ENCODE measurements around the gene CKMT1B.
"Not testable (repeated sequence)": the region's sequence is repeated elsewhere in the genome, so short reads cannot be mapped to it uniquely, and the experiment has no call there.

Gene CKMT1B

DNA sequence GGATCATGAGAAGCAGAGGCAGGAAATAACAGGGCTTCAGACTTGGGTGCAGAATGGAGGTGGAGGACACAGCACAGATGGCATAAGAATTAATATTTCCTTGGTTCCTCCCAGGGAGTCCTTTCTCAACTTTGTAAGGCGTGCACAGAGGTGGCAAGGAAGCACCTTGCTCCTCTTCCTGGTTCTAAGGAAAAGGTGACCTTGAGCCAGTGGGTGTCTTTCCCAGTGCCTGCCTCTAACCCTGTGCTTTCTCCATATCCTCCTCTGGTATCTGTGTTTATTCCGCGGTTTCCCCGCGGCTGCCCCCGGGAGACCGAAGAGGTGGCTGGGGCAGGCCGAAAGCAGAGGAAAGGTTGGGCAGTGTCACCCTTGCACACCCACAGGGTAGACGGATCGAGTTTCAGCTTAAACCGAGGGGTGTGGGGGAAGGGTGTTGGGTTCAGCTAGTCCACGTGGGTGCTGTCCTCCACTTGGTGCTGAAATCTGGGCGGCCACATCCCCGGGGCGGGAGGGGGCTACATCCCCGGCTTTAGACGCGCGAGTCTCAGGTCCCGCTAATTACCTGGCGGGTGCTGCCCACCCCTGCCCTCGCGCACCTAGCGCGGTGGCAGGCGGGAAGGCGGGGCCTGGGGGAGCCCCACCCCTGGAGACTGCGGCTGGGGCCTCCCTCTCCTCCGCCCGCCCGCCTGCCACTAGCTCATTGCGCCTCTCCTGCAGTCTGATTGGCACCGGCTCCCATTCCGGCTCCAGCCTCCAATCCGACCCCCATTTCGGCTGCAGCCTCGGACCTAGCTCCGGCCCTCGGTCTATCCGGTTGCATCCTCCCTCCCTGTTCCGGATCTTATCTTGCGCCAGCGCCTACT, at the start of gene CKMT1B:
Gene CKMT1B (plus strand): TSS at position 700 of the 863 bp plus-strand sequence. CDS start 192 bp downstream, outside the sequence.
- not testable (repeated sequence) for DNase-seq (ENCODE audit: low spot score)

DNA sequence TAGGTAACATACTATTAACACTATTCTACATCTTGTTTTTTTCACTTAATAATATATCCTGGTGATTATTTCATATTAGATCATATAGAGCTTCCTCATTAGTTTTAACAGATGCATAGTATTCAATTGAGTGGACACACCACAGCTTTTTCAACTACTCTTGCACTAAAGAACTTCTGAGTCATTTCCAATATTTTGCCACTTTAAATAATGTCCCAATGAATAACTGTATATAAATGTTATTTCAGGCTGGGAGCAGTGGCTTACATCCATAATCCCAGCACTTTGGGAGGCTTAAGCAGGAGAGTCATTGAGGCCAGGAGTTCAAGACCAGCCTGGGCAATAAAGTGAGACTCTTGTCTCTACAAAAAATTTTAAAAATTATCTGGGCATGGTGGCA, 49.6 kb upstream of the CKMT1B start:
- no peak for DNase-seq (ENCODE audit: low spot score)

DNA sequence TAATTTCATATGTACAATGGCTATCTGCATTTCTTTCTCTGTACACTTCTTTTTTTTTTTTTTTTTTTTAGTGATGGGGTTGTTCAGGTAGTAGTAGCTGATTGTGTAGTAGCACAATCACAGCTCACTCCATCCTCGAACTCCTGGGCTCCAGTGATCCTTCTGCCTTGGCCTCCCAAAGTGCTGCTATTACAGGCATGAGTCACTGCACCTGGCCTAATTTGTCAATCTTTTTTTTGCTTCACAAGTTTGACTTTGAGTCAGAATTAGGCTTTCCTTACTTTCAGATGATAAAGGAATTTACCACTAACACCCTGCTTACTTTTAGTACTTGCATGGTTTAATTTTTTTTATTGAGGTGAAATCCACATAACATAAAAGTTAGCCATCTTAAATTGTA, 48.4 kb upstream of the CKMT1B start:
- no peak for DNase-seq (ENCODE audit: low spot score)

DNA sequence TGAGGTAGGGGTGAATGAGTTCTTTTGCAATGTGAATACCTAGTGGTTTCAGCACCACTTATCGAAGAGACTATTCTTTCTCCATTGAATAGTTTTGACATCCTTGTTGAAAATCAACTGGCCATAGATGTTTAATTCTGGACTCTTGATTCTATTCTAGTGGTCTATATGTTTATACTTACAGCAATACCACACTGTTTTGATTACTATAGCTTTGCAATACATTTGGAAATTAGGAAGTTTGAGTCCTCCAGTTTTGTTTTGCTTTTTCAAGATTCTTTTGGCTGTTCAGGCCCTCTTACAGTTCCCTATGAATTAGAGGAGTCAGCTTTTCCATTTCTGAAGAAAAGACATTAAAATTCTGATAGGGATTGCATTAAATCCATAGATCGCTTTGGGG, 46.3 kb upstream of the CKMT1B start:
- DNase-seq (ENCODE audit: low spot score): no peak

DNA sequence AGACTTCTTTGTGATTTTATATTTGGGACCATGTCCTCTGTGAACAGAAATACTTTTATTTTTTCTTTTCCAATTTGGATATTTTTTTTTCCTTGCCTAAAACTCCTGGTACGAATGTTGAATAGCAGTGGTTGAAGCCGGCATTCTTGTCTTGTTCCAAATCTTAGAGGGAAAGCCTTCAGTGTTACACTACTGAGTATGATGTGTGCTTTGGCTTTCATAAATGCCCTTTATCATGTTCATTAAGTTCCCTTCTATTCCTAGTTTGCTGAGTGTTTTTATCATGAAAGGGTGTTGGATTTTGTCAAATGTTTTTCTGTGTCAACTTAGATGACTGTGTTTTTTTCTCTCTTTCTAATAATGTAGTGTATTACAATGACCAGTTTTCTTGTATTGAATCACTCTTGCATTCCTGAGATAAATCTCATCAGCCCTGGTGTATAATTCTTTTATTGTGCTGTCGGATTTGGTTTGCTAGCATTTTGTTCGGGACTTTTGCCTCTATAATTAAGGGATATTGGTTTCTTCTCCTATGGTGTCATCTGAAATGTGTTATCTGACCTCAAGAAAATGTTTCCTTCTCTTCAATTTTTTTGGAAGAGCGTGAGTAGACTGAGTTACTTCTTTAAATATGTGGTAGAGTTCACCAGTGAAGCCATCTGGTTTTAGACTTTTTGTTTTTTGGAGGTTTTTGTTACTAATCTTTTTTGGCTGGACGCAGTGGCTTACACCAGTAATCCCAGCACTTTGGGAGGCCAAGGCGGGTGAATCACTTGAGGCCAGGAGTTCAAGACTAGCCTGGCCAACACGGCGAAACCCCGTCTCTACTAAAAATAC, 43.1 kb upstream of the CKMT1B start:
- DNase-seq (ENCODE audit: low spot score): no peak

DNA sequence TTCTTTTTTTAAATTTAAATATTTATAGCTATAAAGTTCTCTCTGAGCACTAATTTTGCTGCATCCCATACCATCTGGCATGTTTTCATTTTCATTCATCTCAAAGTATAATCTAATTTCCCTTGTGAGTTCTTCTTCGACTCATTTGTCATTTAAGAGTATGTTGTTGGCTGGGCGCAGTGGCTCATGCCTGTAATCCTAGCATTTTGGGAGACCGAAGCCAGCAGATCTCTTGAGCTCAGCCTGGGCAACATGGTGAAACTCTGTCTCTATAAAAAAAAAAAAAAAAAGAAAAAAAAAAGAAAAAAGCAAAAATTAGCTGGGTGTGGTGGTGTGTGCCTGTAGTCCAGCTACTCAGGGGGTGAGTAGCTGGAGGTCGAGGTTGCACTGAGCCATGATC, 41.6 kb upstream of the CKMT1B start:
- no peak for DNase-seq (ENCODE audit: low spot score)

DNA sequence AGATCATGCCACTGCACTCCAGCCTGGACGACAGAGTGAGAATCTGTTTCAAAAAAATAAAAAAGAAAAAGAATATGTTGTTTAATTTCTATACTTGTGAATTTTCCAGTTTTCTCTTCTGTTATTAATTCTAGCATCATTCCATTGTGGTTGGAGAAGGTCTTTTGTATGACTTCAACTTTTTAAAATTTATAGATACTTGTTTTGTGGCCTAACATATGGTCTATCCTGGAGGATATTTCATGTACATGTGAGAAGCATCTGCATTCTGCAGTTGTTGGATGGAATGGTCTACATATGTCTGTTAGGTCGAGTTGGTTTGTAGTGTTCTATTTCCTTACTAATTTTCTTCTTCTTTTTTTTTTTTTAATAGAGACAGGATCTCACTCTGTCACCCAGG, 40.8 kb upstream of the CKMT1B start:
- no peak for DNase-seq (ENCODE audit: low spot score)

DNA sequence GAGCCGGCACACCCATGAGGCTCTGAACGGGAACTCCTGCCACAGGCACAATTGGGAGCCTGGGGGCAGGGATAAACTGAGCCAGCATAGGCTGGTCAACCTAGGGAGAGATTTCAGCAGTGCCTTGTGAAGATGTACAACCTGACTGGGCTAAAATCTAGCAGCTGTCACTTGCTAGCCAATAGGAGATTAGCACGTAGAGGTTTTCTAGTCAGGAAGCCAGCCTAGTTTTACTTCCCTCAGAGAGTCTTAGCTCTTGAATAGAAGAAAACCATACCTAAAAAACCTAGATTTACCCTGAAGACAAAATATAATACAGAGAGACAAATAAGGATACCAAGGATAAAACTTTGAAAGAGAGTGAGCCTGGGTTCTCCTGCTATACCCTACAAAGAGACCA, 31.1 kb upstream of the CKMT1B start:
- DNase-seq (ENCODE audit: low spot score): not testable (repeated sequence)

DNA sequence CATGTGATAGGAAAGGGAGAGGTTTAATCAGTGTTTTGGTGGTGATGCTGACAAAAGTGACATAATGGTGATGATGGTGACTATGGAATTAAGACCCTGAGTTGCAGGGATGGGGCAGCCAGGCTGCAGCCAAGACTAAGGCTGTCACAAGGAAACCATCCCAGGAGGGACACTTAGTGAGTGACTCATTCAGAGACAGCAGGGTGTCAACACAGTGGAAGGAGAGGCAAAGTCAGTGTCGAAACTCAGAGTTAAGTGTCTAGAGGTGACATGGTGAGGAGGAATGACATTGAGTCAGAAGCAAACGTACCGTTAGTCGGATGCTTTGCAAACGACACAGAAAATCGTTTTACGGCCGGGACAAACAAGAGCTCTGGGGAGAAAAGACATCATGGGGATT, 30.0 kb upstream of the CKMT1B start:
- not testable (repeated sequence) for DNase-seq (ENCODE audit: low spot score)

DNA sequence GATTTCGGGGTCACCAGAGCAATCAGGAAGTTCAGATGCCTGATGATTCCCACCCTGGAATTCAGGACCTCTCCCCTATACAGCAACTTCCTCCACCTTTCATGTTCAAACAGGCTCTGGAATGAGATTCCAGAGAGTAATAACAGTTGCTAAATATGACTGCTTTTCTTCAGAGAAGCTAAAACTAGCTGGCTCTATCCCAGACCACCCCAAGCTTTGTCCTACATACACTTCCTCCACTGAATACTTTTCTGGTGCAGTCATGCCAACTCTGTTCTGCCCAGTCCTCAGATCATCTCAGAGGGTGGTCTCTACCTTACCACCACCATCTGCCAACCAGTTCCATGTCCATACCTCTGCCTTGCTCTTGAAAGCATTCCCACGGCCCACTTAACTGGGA, 27.2 kb upstream of the CKMT1B start:
- DNase-seq (ENCODE audit: low spot score): not testable (repeated sequence)

DNA sequence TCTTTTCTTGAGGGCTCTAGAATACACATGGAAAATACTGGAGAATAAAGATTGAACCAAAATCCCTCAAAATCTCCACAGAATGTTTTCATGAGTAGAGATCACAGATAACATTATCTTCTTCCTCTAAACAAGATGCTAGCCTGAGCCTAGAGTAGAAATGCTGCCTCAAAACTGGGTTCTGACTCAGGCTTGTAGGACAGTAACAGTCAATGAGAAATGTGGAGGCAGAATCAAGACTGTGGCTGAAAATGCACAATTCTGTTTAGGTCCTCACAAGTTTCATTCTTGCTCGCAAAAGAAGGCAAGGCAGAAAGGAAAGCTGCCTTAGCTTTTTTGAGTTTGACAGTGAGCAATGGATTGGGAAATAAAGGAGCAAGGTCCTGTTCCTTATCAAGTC, 19.2 kb upstream of the CKMT1B start:
- DNase-seq (ENCODE audit: low spot score): not testable (repeated sequence)

DNA sequence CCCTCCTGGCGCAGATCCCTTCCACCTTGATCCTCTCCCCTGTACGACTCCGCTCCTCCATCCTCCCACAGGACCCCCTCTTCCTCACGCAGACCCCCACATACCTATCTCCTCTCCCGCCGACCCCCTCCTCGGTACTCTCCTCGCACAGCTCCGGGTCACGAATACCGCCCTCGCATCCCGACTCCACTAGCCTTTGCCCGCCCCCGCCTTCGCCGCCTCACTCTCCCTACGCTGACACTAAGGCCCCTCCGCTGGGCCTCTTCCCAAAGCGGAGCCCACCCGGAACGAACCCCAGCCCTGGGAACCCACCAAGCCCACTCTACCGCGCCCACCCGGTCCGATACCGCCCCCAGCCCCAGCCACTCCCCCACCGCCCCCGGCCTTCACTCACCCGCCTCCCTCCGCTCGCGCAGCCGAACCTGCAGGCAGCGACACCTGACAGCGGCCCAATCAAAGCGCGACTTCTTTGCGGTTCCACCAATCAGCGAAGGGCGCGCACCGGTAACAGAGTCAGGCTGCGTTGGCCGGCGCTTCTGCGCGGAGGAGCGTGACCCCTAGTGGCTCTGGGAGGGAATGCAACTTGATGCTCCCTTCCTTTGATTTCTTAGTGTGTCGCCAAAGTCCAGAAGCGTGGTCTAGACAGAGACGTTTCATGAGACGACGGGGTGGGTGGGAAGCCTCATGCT, 3.9 kb upstream of the CKMT1B start, which contains the start of gene PPIP5K1:
Gene PPIP5K1 (minus strand): TSS at position 431 of the 689 bp plus-strand sequence. CDS start 5,704 bp downstream, outside the sequence.
- DNase-seq (ENCODE audit: low spot score): not testable (repeated sequence)

DNA sequence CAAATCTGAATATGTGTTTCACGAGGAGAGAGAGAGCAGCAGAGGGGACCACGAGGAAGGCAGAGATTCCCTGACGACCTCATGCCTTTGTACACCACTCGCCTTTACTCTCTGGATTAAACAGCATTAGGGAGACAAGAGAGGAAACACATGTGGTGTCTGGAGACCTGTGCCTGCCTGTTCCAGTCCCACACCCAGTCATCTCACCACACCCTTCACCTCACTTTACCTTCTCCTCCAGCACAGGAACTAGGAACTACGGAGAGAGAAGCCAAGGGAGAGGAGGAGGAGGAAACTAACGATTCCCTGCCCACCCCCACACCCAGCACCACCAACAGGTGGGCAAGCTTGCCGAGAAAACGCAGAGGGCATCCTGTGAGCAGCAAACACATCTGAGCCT, 986 bp upstream of the CKMT1B start:
- not testable (repeated sequence) for DNase-seq (ENCODE audit: low spot score)

DNA sequence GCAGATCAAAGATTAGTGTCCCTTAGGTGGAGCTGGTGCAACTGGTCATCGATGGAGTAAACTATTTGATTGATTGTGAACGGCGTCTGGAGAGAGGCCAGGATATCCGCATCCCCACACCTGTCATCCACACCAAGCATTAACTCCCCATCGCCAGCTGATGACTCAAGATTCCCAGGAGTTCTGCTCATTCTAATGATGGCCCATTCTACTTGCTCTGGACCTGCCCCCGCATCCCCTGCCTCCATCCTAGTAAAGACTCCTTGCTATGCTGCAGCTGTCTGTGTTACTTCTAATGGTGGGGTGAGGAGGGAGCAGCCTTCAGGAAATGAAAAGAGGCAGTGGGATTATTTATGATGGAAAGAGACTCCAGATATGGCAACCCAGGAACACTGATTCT, 5.3 kb downstream of the CKMT1B start:
- not testable (repeated sequence) for DNase-seq (ENCODE audit: low spot score)

DNA sequence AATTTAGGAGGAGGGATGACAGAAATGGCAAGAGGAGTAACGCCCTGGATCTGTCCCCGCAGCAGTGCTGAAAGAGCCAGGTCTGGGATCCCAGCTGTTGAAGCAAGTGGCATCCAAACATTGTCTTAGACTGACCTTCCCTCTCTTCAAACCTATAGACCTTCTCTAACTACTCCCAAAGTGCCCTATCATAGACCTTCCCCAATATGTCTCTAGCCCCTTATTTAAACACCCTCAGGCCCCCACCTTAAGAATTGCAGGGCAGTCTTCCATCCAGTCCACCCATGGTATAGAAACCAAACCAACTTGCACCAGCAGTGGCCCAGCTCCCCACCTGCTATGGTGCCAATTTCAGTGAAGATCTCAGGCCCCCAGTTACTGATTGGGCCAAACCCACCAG, 6.4 kb downstream of the CKMT1B start:
- not testable (repeated sequence) for DNase-seq (ENCODE audit: low spot score)

DNA sequence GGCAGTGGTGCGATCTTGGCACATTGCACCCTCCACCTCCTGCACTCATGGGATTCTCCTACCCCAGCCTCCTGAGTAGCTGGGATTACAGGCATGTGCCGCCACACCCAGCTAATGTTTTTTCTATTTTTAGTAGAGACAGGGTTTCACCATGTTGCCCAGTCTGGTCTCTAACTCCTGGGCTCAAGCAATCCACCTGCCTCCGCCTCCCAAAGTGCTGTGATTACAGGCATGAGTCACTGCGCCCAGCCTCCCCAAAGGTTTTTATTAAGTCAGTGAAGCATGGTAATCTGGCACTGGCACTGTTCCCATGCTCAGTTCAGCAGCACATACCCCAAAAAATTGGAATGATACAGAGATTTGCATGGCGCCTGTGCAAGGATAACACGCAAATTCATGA, 8.4 kb downstream of the CKMT1B start:
- not testable (repeated sequence) for DNase-seq (ENCODE audit: low spot score)

DNA sequence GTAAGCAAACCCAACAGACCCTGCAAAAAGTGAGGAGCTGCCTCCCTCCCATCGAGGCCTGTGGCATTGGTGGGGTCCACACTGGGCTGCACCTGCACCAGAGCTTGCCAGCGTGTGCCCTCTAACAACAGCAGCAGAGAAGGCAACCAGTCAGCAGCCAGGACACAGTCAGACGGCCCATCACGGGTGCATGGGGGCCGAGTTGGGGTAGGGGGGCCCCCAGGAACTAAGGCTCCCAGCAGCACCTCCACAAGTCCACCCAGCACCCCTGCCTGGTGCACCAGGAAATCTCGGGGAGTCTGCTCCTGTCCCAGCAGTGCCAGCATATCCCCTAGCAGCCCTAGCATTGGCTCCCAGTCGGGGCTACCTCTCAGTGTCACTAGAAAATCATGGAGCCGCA, 23.9 kb downstream of the CKMT1B start:
- not testable (repeated sequence) for DNase-seq (ENCODE audit: low spot score)

DNA sequence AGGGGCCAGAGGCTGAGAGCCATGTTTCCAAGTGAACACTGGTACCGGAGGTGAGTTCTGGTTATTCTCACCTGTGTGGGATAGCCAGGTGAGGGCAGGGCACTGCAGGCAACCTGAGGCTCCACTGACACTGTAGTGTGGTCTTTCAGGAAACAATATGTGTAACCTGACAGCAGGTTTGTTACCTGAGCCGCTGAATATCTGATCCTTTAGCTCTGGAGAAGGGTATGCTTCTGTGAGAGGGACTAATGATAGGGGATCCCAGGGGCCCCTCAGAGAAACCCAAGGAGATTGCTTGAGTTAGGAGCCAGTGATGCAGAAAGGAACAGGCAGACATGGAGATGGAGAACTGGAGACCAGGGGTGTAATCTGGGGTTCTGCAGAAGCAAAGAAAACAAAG, 24.9 kb downstream of the CKMT1B start, which contains the start of gene STRC:
Gene STRC (minus strand): TSS at position 101 of the 400 bp plus-strand sequence. CDS start 78 bp downstream, at position 23.
- not testable (repeated sequence) for DNase-seq (ENCODE audit: low spot score)

DNA sequence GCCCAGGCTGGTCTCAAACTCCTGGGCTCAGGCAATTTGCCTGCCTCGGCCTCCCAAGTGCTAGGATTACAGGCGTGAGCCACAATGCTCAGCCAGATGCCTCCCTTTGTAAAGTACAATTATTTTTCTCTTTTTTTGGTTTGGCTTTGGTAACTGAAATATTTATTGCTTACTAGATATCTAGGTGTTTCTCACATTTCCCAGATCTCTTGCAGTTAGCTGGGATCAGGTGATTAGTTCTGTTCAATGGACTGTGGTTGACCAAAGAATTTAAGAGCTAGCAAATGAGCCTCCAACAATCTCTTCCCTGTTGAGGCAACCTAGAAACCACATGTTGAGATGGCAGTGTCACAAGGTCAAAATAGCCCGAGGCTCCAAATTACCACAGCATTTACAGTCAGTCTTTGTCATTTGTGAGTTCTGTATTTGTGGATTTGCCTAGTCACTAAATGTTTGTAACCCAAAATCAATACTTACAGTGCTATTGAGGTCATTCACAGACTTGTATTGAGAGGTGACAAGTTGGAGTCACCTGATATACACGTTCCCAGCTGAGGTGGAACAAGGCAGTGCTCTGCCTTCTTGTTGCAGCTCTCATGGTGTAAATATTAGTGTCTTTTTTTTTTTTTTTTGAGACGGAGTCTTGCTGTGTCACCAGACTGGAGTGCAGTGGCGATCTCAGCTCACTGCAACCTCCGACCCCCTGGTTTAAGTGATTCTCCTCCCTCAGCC, 28.4 kb downstream of the CKMT1B start:
- DNase-seq (ENCODE audit: low spot score): not testable (repeated sequence)

DNA sequence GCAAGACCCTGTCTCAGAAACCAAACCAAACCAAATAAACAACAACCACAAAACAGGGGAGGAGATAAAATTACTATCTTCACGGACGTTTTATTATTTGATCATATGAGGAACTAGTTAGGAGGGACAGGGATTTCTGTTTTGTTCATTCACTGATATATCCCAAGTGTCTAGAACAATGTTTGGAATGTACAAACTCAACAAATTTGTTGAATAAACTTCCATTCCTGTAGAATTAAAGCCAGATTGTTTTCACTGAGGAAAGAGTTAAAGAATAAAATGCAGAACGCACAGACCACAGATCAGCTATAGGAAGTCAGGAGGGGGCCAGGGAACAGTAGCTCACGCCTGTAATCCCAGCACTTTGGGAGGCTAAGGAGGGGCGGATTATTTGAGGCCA, 31.3 kb downstream of the CKMT1B start:
- no peak for DNase-seq (ENCODE audit: low spot score)

DNA sequence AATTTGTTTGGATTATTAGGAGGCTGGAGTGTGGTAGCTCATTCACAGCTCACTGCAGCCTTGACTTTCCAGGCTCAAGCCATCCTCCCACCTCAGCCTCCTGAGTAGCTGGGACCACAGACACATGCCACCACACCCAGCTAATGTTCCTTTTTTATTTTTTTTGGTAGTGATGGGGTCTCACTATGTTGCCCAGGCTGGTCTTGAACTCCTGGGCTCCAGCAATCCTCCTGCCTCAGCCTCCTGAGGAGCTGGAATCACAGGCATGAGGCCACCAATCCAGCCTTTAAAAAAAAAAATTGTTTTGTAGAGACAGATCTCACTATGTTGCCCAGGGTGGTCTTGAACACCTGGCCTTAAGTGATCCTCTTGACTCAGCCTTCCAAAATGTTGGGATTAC, 33.1 kb downstream of the CKMT1B start:
- not testable (repeated sequence) for DNase-seq (ENCODE audit: low spot score)

Measured in ecto neural progenitor cell (in vitro differentiated cells).